GM12874 (cell line): ENCODE results near the gene SAFB2.

Source experiments
- CTCF ChIP-seq: IDR thresholded peaks from 2 replicates; pipeline ENCODE4 v1.5.1; 2011; ENCODE audit warnings: low read depth, mild to moderate bottlenecking, control low read depth, low read length, moderate library complexity; ENCODE audit not compliant: insufficient read depth

Gene SAFB2

GRCh38 chr19:5563008-5563431, 59.6 kb downstream of the SAFB2 start:
- TF ChIP-seq CTCF, result no peak

- no peak for TF ChIP-seq CTCF
Observed at GRCh38 chr19:5562280-5562679, 60.3 kb downstream of the SAFB2 start.

- peak; percentile 42 for TF ChIP-seq CTCF
Observed at GRCh38 chr19:5561559-5561958, 61.0 kb downstream of the SAFB2 start.

GRCh38 chr19:5560156-5560555, 62.4 kb downstream of the SAFB2 start:
- no peak for TF ChIP-seq CTCF

- TF ChIP-seq CTCF, result no peak
Observed at GRCh38 chr19:5559804-5560133, 62.8 kb downstream of the SAFB2 start.

GRCh38 chr19:5558101-5558621, 64.4 kb downstream of the SAFB2 start:
- no peak for TF ChIP-seq CTCF

GRCh38 chr19:5557691-5558090, 64.9 kb downstream of the SAFB2 start:
- no peak for TF ChIP-seq CTCF

- TF ChIP-seq CTCF, result no peak
Observed at GRCh38 chr19:5554828-5555227, 67.7 kb downstream of the SAFB2 start.
